Bone marrow (tissue), 2 donors: Measurements from ENCODE around the gene MPZL3.
A peak's percentile ranks its signal among the peaks of the same experiment; 100 is the strongest.
"Not testable (repeated sequence)": the region's sequence is repeated elsewhere in the genome, so short reads cannot be mapped to it uniquely, and the experiment has no call there.

Source experiments
- DNase-seq, 2 donors: peaks; one replicate each; lab custom pipeline; 2025; lab: John Stamatoyannopoulos, UW

The MPZL3 gene

DNA sequence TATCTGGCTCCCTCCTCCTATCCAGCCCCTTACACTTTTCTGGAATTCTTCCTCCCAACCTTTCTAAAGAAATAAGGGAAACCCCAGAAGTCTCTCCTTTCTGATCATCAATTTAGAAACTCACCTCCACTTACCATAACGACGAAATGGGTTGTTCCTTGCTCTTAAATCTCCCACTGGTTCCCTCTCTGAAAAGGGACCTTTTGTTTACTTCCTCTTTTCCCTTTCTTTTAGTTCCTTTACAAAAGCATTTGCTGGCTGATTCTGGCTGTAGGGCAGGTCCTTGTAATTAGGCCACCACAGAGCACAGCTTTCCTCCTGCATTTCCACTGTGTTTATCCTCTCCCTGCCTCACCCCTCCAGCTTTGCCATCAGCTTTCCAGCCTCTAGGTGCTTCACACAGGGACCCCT is 39.4 kb downstream of the MPZL3 start:
- DNase-seq = no peak

DNA sequence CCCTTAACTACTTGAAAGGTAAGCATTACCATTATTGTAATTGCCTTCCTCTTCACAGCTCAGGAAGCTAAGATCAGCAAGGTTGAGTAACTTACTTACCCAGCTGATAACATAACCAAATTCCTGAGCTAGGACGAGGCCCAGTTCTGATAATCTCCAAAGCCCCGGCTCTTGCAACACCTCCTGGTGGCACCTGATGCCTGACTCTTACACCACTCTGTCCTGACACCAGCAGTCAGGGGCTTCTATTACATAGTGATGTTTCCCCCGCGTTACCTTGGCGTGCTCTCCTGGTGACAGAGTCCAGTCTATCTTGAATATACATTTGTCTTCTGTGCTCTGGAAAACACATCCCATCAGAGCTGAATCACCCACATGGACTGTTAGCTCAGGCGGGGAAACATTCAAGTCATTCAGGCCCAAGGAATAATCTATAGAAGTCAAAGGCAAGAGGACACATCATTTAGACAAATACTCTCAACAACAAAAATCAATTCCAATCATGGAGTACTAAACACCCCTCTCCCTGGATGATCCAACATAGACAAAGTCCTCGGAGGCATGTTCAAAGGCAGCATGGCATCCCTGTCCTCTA is 39.9 kb downstream of the MPZL3 start:
- no peak for DNase-seq

DNA sequence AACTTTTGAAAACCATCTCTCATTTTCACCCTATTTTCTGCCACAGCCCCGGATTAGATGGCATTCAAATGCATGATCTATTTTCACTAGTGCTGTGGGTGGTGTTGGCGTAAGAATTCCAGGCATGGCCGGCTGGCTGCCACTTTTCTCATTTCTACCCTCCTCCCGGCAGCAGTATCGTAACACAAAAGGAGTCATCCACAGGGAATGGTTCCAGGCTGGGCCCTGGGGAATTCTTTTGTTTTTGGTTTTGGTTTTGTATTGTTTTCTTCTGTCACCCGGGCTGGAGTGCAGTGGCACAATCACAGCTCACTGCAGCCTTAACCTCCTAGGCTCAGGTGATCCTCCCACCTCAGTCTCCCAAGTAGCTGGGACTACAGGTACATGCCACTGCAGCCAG is 41.2 kb downstream of the MPZL3 start:
- DNase-seq = no peak

DNA sequence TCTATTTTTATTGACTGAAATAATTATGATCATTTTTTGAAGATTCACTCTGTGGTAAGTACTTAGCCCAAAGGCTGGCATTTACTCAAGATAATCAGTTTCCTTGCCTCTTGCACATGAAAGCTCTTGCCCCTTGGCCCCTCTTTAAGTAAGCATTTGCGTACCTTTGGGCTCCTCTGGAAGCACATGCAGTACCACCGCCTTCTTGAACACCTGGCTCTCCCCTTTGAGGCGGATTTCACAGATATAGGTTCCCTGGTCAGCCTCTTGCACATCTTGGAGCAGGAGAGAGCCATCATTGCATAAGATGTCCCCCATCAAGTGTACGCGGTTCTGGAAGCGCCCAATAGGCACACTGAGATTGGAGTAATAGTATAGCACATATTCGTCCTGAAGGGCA is 41.8 kb downstream of the MPZL3 start:
- DNase-seq = no peak

DNA sequence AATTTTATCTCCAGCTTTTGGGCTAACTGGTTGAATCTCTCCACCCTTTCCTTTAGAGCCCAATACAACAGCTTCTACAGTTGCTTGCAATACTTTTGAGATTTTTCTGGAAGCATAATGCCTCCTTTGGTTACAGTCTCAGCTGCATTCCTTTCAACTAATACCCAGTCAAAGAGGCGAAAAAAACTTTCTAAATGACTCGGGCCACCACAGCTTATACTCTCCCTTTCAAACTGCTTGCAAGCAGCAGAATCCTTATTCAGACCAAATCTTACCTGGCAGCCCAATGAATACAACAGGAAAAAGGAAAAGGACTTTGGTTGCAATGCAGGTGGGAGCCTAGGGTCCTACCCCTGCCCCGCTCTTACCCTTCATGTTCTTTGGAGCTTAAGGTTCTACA is 43.1 kb downstream of the MPZL3 start:
- no peak for DNase-seq

DNA sequence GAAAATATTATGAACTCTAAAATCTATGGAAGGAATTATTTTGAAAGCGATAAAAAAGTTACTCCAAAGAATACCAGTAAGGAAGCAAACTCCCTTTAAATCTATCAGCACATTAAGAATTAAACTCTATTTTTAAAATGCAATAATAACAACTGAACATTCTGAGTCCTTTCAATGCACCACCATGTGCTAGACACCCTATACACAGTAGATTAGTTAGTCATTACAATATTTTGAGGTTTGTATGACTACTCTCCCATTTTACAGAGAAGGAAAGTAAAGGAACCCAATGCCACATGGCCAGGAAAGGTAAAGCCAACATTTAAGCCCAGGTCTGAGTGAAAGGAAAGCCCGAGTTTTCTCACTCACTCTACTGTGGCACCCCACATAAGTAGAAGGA is 45.1 kb downstream of the MPZL3 start:
- no peak for DNase-seq

DNA sequence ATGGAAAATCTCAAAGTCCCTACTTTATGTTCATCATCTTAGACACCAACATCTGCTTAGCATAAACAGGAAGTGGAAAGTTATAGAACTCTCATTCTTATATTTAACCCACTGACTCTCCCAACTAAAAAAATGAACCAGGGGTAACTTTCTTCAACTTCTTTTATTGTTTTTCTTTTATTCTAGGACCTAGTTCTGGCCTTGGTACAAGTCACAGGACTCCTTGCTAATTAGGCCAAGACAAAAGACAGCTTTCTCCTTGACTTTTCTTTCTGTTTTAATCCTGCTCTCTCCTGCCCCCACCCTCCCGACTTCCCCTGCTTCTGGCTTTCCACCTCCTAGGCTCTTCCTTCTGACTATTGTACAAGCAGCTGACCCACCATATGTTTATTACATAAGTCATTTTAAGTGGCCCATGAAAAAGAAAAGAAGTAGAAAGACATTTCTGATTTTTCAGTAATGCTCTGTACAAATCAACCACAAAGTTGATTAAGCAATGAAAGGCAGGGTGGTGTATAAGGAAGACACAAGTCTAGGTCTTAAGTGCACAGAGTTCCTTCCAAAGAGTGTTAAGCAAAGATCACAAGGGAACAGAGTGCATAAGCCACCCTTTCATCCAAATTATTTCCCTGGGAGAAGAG is 45.7 kb downstream of the MPZL3 start:
- DNase-seq = peak in 1 of 2 donors; percentile 56

DNA sequence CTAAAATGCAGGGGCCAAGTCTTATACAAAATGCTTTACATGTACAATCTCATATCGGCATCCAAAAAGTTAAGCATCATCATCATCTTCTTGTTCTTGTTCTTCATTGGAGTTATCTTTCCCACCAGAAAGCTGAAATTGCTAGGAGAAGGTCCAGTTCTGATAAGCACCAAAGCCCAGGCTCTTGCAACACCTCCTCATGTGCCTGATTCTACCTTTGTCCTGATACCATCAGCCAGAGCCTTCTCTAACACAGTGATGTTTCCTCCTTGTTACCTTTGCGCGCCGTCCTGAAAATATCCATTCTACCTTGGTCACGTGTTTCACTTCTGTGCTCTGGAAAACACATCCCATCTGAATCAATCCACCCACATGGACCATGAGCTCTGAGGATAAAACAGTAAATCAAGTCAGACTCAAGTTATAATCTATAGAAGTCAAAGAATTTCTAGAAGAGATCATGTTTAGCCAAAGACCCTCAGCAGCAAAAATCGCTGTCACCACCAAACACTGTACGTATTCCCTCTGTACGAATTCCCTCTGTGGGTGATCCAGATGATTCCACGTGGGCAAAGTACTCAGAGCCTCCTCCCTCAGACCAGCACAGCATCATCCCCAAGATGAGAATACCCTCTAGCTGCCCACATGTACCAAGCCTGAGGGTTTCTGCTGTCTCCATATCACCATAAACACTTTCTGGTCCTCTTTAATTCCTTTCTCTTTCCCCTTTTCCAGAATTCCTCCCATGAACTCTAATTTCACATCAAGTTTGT is 46.4 kb downstream of the MPZL3 start:
- no peak for DNase-seq

DNA sequence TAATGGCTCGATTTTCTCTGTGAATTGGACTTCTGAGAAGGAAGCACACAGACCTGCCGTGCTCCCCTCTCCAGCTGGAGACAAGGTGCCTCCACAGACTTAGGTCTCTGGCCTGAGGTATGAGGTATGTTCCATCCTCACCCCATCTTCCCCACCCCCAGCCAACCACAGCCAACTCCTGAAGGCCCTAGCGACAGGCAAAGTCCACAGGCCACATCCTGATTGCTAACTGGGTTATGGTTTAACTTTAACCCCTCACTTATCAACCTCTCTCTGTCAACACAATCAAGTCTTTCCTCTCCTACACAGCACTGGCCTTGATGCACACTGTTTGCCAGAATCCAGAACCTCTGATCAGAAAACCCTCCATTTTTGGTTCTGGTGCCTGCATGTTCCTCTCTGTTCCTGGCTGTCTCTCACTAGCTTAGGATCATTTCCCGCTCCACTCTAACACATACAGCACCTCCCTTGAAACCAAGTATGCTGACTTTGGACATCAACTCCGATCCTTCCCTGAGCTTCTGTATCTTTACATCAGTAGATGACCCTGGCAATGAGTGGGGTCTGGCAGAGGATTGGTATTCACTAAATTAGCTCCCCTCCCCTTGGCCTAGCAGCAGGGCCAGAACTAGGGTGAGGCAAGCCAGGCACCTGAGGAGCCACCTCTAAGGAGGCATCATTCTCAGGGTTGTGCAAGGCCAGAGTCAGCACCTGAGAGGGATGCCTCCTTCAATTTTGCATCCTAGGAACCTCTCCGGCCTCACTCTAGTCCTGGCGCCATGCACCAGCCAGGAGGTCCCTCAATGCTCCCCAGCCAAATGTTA is 49.4 kb downstream of the MPZL3 start:
- DNase-seq = no peak

DNA sequence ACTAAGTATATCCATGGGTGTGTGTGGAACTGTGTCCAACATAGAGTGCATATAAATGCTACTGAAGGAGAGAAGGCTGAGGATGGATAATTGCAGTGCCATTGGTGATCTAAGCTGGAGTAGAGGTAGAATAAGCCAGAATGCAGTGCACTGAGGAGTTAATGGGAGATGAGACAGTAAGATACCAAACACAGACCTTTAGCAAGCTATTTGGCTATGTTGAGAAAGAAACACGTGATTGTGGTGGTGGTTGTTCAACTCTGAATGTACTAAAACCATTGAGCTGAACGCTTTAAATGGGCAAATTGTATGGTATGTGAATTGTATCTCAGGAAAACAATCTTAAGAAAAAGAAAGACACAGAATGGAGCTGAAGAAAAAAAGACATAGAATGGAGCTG is 50.2 kb downstream of the MPZL3 start:
- DNase-seq = no peak

DNA sequence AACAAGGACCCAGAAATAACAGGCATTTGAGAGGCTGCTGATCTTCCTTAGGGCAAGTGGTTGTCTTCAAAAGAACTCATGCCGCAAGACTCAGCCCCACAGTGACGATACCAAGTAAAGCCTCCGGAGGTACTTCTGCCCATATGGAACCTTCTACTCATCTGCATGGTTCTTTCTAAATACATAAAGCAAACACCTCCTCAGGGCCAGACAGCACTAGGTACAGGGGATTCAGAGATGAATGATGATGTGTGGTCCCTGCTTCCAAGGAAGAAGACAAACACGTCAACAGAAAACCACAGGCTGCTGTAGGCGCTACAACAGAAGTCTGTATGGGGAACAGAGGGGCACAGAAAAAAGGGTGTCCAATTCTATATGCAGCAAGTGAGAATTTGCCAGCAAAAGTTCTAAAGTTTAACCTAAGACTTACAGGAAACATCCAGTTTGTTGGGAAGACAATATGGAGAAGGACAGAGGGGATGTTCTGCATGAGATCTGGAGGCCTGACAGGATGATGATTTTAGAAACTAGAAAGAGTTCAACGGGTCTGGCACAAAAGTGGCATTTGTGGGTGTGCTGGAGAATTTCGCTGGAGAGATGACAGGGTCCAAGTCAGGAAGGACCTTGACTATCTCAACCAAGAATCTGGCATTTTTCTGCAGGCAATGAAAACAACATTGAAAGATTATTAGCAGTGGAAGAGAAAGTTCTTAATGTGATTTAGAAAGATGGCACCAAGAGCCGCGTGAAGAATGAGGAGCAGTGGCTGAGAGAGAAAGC is 51.1 kb downstream of the MPZL3 start:
- no peak for DNase-seq

DNA sequence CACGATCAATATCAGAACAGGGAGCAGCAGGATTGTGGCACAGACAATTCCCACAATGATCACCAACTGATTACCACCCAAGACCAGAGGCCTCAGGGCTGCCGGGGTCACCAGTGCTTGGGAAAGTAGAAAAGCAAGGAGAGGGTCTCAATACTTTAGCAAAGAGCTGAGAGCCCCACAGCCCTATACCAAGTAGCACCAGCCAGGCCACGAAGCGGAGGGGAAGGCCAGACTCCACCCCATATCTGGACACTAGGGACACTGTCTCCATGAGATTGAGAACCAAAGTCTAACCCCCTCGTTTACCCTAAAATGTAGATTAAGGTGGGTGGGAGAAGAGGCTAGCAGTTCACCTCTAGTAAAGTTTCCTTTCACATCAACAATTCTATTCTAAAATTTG is 51.7 kb downstream of the MPZL3 start:
- DNase-seq = no peak

DNA sequence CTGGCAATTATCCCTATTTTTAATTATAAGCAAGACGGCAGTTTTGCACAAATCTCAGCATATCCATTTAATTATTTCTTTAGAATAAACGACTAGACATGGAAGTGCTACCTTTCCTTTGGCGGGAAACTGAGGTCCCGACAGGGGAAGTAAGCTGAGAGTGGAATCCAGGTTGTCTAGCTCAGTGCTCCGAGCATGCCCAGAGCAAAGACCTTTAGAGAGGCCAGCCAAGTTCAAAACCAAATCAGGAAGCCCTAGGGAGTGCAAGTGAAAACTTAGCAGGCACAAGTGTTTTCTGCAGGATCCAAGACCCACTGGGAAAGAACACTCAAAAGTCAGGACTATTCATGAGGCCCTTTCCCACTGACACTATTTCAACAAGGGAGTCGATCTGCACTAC is 53.0 kb downstream of the MPZL3 start:
- no peak for DNase-seq

DNA sequence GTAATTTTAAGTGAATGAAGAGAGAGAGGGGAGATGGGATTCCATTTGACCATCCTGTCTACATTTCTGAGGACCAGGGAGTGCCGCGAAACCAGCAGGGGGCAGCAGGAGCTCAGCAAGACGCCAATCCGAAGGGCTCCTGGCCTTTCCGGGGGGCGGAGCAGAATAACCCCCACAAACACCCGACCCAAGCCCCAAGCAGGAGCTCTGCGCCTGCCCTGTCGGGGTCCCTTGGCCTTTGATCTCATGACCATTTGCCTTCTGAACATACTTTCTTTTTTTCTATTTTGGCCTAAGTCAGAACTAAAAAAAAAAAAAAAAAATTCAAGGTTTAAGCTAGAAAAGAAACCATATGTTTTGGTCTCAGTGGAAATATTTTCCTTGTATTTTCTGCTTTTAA is 53.8 kb downstream of the MPZL3 start:
- peak; percentile 58 to 62 for DNase-seq

DNA sequence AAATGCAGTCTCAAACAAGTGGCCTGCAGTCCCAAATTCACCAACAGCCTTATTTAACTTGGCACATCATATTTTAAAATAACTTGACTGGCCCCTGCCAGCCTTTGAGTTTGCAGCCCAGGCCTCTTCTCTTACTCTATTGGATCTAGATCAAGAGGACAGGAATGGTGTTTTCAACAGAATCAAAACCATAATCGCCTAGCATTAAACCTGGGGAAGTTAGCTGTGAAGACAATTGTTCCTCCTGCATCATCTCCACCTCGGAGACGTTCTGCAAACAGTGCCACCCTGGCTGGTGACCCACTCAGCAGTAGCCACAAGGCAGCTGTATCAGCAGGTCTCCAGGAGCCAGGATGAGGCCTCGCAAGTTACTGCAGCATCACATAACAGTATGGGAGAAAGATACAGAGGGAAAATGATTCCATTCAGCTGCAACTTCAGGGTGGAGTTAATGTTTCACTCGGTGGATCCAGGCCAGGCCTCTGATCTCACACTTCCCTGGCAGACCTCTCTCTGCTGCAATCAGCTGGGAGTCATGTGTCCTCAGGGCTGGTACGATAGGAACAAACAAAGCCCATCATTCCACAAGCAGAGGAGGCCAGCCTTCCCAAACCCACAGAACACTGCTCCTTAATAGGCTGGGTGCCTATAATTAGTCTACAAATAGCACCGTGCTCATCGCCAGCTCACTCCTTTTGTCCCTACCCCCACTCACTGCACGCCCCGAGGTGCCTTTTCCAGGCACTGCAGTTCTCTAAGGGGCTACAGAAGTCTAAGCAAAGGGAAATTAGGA is 57.1 kb downstream of the MPZL3 start:
- DNase-seq = no peak

DNA sequence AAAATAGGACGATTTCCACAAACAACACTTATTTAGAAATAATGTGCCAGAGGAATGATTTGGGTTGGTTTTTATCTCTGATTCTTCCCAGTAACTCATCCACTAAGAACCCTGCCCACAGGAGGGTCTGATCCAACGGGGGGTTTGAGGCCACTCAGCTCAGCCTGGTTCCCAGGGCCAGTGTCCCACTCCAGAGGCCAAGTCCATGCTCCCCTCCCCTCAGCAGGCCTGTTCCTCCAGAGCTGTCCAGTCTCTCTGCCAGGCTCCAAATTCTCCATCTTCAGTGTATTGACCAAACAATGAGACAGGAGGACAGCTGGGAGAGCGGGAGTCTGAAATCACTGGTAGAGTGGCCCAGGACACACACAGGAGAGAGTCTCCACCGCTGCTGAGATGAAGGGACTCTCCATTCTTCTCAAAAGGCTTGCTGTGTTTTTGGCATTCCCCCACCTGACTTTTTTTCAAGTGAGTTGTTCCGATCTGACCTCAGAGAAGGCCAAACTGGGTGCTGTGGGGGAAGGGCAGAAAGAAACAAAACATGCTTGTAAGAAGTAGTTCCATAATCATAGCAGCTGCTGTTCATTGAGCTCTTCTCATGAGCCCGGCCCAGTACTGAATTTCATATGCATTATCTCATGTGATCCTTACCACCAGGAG is 58.1 kb downstream of the MPZL3 start:
- DNase-seq = no peak

DNA sequence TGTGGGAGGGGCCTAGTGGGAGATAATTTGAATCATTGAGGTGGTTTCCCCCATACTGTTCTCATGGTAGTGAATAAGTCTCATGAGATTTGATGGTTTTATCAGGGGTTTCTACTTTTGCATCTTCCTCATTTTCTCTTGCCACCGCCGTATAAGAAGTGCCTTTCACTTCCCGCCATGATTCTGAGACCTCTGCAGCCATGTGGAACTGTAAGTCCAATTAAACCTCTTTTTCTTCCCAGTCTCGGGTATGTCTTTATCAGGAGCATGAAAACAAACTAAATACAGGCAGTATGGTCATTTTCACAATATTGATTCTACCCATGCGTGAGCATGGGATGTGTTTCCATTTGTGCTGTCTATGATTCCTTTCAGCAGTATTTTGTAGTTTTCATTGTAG is 59.3 kb downstream of the MPZL3 start:
- DNase-seq = not testable (repeated sequence)

DNA sequence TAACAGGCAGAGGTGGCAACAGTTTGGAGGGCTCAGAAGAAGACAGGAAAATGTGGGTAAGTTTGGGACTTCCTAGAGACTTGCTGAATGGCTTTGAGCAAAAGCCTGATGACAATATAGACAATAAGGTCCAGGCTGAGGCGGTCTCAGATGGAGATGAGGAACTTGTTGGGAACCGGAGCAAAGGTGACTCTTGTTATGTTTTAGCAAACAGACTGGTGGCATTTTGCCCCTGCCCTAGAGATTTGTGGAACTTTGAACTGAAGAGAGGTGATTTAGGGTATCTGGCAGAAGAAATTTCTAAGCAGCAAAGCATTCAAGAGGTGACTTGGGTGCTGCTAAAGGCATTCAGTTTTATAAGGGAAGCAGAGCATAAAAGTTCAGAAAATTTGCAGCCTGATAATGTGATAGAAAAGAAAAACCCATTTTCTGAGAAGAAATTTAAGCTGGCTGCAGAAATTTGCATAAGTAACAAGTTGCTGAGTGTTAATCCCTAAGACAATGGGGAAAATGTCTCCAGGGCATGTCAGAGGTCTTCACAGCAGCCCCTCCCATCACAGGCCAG is 61.1 kb downstream of the MPZL3 start:
- not testable (repeated sequence) for DNase-seq

DNA sequence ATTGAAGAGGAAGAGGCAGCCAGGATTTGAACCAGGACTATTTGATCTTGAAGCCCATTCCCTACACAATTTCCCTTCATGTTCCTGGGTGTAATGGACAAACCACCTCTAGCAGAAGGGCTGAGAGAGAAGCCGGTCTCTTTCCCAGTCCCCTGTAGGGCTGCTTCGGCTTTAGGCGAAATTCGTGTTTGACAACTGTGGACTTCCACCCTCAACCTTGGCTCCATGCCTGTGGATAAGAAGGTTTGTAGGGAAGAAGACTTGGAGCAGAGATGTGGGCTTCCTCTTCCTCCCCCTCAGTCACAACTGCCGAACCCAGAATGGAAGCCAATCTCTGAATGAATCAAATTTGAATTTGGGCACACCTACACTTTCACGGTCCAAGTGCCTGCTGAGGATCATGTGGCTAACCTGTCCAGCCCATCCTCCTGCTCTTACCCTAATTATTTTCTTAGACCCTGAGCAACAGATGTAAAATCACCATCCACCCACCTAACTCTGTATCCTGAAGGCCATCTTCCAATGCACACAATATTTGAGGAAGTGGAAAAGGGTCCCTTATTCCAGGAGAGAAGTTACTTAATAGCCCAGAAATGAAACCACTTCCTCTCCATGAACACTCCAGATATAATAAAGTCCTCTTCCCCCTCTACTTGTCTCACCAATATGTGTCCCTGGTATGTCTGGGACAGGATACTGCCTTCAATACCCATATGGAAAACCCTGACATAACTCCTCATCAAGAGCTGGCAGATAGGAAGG is 65.6 kb downstream of the MPZL3 start:
- DNase-seq = no peak
